ENCODE results near the gene SH2D7. TPM values are rescaled to one million over a fixed set of nuclear protein-coding genes. Genes with fewer than 3 reads are reported as not detected.

Gene SH2D7
- total RNA-seq, 1 experiment from 2014 or later = not detected

DNA sequence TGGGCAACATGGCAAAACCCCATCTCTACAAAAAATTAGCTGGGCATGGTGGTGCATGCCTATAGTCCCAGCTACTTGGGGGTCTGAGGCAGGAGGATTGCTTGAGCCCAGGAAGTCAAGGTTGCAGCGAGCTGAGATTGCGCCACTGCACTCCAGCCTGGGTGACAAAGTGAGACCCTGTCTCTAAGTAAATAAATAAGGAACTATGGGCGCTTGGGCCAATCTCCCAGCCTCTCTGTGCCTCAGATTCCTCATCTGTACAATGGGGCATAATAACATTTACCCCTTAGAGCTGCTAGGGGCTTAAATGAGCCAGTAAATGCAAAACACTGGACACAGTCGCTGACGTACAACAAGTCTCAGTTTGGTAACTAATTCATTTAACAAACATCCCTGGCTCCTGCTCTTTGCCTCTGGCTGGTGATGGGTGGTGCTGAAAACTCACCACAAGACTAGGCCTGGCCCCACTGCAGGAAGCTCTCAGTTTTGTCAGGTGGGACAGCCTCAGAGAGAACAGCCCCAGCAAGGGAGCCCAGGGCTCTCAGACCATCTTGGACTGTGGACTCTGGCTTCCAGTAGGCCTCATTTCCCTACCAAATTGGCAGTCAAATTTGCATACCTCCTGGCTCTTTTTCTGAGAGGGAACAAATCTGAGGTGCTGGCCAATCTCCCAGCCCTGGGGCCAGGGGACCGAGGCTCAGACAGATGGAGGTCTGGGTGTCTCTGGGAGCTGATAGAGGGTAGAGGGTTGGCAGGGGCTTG lies 8.5 kb upstream of the SH2D7 start:
- Mint-ChIP-seq H3K36me3 (no peaks in the 10 kb centered on the region), H3K9me3 (no peaks in the 10 kb centered on the region), H3K4me3 (no peak overlapping the region), H3K27ac (no peak overlapping the region), H3K4me1 (no peaks in the 10 kb centered on the region), H3K27me3 (ENCODE audit: low read depth) (peaks cover 7% of the 10 kb centered on the region; the same call in 1 of the 2 replicates)
- ChIA-PET POLR2A (no interaction called here), CTCF (interaction anchor here (0.7 to 2.9 kb wide), 2 partner anchors 25 to 184 kb away, joined by 3 to 8 read pairs; no protein-coding TSS in a partner anchor)
- ATAC-seq = no peak; the same call in 1 of the 2 replicates
- DNase-seq (ENCODE audit: low spot score) = no peak
- TF ChIP-seq JAZF1 (CRISPR knock-in tag; IDR thresholded peaks at IDR 0.05) = no peak

DNA sequence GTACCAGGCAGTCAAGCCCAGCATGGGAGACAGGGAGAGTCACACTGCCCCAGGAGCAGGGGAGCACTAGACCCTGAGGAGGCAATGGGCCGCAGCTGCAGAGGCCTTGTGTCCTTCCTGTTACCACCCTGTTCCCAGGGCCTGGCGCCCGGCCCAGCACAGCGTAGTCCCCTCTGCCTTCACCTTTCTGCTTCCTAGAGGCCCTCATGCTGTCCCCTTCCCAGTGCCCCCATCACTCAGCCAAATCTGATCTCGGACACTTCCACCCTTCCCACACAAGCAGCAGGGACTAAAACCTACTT lies 8.0 kb upstream of the SH2D7 start:
- Mint-ChIP-seq H3K4me1 (no peaks in the 10 kb centered on the region), H3K27me3 (ENCODE audit: low read depth) (peaks cover 7% of the 10 kb centered on the region; the same call in 1 of the 2 replicates), H3K36me3 (no peaks in the 10 kb centered on the region), H3K4me3 (no peak overlapping the region), H3K27ac (no peak overlapping the region), H3K9me3 (no peaks in the 10 kb centered on the region)
- ChIA-PET CTCF (interaction anchor here (2.9 kb wide), 1 partner anchor 24 kb away, joined by 8 read pairs; no protein-coding TSS in a partner anchor), POLR2A (no interaction called here)
- DNase-seq (ENCODE audit: low spot score) (no peak), ATAC-seq (no peak)
- no peak for TF ChIP-seq NFYB (CRISPR knock-in tag; conservative IDR thresholded peaks at IDR 0.05; ENCODE audit: low read depth)
- TF ChIP-seq PRRX2 (CRISPR knock-in tag; IDR thresholded peaks at IDR 0.05) = no peak

DNA sequence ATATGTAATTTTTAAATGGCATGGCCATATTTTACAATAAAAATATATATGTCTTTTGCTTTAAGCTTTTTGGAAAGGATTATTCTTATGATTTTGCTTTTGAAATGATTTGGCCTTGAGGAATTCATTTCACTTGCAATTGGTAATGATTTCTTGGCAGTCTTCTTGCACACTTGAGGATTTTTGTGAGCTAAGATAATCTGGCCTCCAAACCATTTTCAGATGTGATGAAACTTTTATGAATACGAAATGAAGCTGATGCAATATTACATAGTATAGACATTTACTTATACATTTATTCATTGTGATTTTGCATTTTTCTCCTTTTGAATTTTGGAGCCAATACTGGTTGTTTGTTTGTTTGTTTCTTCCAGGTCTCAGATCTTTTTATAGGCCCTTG lies 6.4 kb upstream of the SH2D7 start:
- DNase-seq (ENCODE audit: low spot score) (no peak), ATAC-seq (no peak)
- H3K27ac Mint-ChIP-seq = no peak overlapping the region
- H3K36me3 Mint-ChIP-seq = no peaks in the 10 kb centered on the region
- H3K4me1 Mint-ChIP-seq = no peaks in the 10 kb centered on the region
- H3K4me3 Mint-ChIP-seq = no peak overlapping the region
- H3K27me3 Mint-ChIP-seq (ENCODE audit: low read depth) = peaks cover 11% of the 10 kb centered on the region
- no peaks in the 10 kb centered on the region for H3K9me3 Mint-ChIP-seq
- ChIA-PET POLR2A (no interaction called here), CTCF (interaction anchor here (1.3 kb wide), 1 partner anchor 22 kb away, joined by 4 read pairs; no protein-coding TSS in a partner anchor)
- TF ChIP-seq, protein P1, sequence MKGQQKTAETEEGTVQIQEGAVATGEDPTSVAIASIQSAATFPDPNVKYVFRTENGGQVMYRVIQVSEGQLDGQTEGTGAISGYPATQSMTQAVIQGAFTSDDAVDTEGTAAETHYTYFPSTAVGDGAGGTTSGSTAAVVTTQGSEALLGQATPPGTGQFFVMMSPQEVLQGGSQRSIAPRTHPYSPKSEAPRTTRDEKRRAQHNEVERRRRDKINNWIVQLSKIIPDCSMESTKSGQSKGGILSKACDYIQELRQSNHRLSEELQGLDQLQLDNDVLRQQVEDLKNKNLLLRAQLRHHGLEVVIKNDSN (CRISPR knock-in tag; IDR thresholded peaks at IDR 0.05) = no peak
- no peak for TF ChIP-seq TEAD1 (CRISPR knock-in tag; IDR thresholded peaks at IDR 0.05)
- TF ChIP-seq, protein P2, sequence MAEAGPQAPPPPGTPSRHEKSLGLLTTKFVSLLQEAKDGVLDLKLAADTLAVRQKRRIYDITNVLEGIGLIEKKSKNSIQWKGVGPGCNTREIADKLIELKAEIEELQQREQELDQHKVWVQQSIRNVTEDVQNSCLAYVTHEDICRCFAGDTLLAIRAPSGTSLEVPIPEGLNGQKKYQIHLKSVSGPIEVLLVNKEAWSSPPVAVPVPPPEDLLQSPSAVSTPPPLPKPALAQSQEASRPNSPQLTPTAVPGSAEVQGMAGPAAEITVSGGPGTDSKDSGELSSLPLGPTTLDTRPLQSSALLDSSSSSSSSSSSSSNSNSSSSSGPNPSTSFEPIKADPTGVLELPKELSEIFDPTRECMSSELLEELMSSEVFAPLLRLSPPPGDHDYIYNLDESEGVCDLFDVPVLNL (CRISPR knock-in tag; IDR thresholded peaks at IDR 0.05; ENCODE audit: borderline replicate concordance, low read depth) = no peak
- no peak for TF ChIP-seq CREM (CRISPR knock-in tag; IDR thresholded peaks at IDR 0.05)
- no peak for TF ChIP-seq RORB (CRISPR knock-in tag; IDR thresholded peaks at IDR 0.05)
- no peak for TF ChIP-seq ESRRA (CRISPR knock-in tag; IDR thresholded peaks at IDR 0.05; ENCODE audit: borderline replicate concordance)
- TF ChIP-seq, protein P3, sequence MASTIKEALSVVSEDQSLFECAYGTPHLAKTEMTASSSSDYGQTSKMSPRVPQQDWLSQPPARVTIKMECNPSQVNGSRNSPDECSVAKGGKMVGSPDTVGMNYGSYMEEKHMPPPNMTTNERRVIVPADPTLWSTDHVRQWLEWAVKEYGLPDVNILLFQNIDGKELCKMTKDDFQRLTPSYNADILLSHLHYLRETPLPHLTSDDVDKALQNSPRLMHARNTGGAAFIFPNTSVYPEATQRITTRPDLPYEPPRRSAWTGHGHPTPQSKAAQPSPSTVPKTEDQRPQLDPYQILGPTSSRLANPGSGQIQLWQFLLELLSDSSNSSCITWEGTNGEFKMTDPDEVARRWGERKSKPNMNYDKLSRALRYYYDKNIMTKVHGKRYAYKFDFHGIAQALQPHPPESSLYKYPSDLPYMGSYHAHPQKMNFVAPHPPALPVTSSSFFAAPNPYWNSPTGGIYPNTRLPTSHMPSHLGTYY (CRISPR knock-in tag; IDR thresholded peaks at IDR 0.05) = no peak
- TF ChIP-seq, protein P4, sequence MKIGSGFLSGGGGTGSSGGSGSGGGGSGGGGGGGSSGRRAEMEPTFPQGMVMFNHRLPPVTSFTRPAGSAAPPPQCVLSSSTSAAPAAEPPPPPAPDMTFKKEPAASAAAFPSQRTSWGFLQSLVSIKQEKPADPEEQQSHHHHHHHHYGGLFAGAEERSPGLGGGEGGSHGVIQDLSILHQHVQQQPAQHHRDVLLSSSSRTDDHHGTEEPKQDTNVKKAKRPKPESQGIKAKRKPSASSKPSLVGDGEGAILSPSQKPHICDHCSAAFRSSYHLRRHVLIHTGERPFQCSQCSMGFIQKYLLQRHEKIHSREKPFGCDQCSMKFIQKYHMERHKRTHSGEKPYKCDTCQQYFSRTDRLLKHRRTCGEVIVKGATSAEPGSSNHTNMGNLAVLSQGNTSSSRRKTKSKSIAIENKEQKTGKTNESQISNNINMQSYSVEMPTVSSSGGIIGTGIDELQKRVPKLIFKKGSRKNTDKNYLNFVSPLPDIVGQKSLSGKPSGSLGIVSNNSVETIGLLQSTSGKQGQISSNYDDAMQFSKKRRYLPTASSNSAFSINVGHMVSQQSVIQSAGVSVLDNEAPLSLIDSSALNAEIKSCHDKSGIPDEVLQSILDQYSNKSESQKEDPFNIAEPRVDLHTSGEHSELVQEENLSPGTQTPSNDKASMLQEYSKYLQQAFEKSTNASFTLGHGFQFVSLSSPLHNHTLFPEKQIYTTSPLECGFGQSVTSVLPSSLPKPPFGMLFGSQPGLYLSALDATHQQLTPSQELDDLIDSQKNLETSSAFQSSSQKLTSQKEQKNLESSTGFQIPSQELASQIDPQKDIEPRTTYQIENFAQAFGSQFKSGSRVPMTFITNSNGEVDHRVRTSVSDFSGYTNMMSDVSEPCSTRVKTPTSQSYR (CRISPR knock-in tag; IDR thresholded peaks at IDR 0.05) = no peak
- TF ChIP-seq ETV6 (CRISPR knock-in tag; IDR thresholded peaks at IDR 0.05) = no peak
- TF ChIP-seq, protein P5, sequence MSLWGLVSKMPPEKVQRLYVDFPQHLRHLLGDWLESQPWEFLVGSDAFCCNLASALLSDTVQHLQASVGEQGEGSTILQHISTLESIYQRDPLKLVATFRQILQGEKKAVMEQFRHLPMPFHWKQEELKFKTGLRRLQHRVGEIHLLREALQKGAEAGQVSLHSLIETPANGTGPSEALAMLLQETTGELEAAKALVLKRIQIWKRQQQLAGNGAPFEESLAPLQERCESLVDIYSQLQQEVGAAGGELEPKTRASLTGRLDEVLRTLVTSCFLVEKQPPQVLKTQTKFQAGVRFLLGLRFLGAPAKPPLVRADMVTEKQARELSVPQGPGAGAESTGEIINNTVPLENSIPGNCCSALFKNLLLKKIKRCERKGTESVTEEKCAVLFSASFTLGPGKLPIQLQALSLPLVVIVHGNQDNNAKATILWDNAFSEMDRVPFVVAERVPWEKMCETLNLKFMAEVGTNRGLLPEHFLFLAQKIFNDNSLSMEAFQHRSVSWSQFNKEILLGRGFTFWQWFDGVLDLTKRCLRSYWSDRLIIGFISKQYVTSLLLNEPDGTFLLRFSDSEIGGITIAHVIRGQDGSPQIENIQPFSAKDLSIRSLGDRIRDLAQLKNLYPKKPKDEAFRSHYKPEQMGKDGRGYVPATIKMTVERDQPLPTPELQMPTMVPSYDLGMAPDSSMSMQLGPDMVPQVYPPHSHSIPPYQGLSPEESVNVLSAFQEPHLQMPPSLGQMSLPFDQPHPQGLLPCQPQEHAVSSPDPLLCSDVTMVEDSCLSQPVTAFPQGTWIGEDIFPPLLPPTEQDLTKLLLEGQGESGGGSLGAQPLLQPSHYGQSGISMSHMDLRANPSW (CRISPR knock-in tag; conservative IDR thresholded peaks at IDR 0.05; ENCODE audit: low read depth) = no peak
- TF ChIP-seq, protein P6, sequence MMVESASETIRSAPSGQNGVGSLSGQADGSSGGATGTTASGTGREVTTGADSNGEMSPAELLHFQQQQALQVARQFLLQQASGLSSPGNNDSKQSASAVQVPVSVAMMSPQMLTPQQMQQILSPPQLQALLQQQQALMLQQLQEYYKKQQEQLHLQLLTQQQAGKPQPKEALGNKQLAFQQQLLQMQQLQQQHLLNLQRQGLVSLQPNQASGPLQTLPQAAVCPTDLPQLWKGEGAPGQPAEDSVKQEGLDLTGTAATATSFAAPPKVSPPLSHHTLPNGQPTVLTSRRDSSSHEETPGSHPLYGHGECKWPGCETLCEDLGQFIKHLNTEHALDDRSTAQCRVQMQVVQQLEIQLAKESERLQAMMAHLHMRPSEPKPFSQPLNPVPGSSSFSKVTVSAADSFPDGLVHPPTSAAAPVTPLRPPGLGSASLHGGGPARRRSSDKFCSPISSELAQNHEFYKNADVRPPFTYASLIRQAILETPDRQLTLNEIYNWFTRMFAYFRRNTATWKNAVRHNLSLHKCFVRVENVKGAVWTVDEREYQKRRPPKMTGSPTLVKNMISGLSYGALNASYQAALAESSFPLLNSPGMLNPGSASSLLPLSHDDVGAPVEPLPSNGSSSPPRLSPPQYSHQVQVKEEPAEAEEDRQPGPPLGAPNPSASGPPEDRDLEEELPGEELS (CRISPR knock-in tag; IDR thresholded peaks at IDR 0.05) = no peak
- no peak for TF ChIP-seq HMGA2 (CRISPR knock-in tag; IDR thresholded peaks at IDR 0.05)
- TF ChIP-seq FOXJ3 (CRISPR knock-in tag; IDR thresholded peaks at IDR 0.05; ENCODE audit: borderline replicate concordance) = no peak
- no peak for TF ChIP-seq ZBTB21 (CRISPR knock-in tag; IDR thresholded peaks at IDR 0.05; ENCODE audit: borderline replicate concordance)
- TF ChIP-seq, protein P7, sequence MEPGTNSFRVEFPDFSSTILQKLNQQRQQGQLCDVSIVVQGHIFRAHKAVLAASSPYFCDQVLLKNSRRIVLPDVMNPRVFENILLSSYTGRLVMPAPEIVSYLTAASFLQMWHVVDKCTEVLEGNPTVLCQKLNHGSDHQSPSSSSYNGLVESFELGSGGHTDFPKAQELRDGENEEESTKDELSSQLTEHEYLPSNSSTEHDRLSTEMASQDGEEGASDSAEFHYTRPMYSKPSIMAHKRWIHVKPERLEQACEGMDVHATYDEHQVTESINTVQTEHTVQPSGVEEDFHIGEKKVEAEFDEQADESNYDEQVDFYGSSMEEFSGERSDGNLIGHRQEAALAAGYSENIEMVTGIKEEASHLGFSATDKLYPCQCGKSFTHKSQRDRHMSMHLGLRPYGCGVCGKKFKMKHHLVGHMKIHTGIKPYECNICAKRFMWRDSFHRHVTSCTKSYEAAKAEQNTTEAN (CRISPR knock-in tag; IDR thresholded peaks at IDR 0.05) = no peak
